Activated T-cell treated with anti-CD3 and anti-CD28 coated beads, Interleukin-2, amount 50 U/mL, for 72 hours (primary cell): ENCODE results near the gene TOR4A. TPM values are rescaled to one million over a fixed set of nuclear protein-coding genes. Genes with fewer than 3 reads are reported as not detected.
"Not testable (repeated sequence)": the region's sequence is repeated elsewhere in the genome, so short reads cannot be mapped to it uniquely, and the experiment has no call there.

Experiments
- ATAC-seq, 2 donors: fragments of 150-1000 bp; cut with Tn5 transposase; replicated peaks in 1 of 2; 2 replicates each; pipeline ENCODE4 v1.10.0; 2021; ENCODE audit warnings: moderate library complexity in 2 of 2, mild to moderate bottlenecking in 1 of 2
- DNase-seq, 2 donors: peaks; one replicate each; pipeline ENCODE4 v3.0.0; 2021 to 2022; ENCODE audit warnings: mixed read lengths in 1 of 2
- H3K27ac Mint-ChIP-seq: one replicate; pipeline ENCODE4 v1.8.0; 2022; ENCODE audit warnings: mild to moderate bottlenecking, moderate library complexity, mixed read lengths
- H3K27me3 Mint-ChIP-seq: one replicate; pipeline ENCODE4 v1.8.0; 2022; ENCODE audit warnings: low read depth, mixed read lengths
- H3K36me3 Mint-ChIP-seq, 2 donors: one replicate each; pipeline ENCODE4 v1.8.0; 2022; ENCODE audit warnings: mixed read lengths in 2 of 2, mild to moderate bottlenecking in 1 of 2; ENCODE audit not compliant: insufficient read depth in 2 of 2
- H3K4me1 Mint-ChIP-seq: one replicate; pipeline ENCODE4 v1.8.0; 2022; ENCODE audit warnings: low read depth, mixed read lengths
- H3K4me3 Mint-ChIP-seq, 2 donors: one replicate each; pipeline ENCODE4 v1.8.0; 2022; ENCODE audit warnings: mild to moderate bottlenecking in 2 of 2, mixed read lengths in 2 of 2, moderate library complexity in 2 of 2
- H3K9me3 Mint-ChIP-seq, 2 donors: one replicate each; pipeline ENCODE4 v1.8.0; 2022; ENCODE audit warnings: mixed read lengths in 2 of 2
- total RNA-seq, 2 donors: library from RNA; stranded (reverse); gene quantifications; one replicate each; pipeline ENCODE4 v1.2.3, GENCODE V29; 2022

TOR4A gene
- total RNA-seq, 2 donors from 2014 or later: 4.3 to 8.3 TPM

DNA sequence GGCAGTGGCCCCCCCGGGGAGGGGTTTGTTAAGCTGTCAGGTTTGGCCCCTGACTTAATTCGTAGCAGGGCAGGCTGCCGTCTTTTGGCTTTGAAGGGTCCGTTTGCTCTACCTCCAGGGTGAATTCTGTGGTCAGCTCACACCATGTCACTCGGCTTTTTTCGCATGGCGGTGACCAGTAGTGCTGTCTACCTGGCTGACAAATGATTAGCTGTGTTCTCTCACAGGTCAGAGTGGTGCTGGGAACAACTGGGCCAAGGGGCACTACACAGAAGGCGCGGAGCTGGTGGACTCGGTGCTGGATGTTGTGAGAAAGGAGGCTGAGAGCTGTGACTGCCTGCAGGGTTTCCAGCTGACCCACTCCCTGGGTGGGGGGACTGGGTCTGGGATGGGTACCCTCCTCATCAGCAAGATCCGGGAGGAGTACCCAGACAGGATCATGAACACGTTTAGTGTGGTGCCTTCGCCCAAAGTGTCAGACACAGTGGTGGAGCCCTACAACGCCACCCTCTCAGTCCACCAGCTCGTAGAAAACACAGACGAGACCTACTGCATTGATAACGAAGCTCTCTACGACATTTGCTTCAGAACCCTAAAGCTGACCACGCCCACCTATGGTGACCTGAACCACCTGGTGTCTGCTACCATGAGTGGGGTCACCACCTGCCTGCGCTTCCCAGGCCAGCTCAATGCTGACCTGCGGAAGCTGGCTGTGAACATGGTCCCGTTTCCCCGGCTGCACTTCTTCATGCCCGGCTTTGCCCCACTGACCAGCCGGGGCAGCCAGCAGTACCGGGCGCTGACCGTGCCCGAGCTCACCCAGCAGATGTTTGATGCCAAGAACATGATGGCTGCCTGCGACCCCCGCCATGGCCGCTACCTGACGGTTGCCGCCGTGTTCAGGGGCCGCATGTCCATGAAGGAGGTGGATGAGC, 35.0 kb upstream of the TOR4A start:
- Mint-ChIP-seq H3K4me3 (peak overlapping the region; percentile 85 to 88), H3K4me1 (peaks cover 32% of the 10 kb centered on the region), H3K9me3 (no peaks in the 10 kb centered on the region), H3K36me3 (peaks cover 9 to 11% of the 10 kb centered on the region in 2 donors), H3K27me3 (no peaks in the 10 kb centered on the region), H3K27ac (peak overlapping the region; percentile 93)
- ATAC-seq (no peak), DNase-seq (no peak)

DNA sequence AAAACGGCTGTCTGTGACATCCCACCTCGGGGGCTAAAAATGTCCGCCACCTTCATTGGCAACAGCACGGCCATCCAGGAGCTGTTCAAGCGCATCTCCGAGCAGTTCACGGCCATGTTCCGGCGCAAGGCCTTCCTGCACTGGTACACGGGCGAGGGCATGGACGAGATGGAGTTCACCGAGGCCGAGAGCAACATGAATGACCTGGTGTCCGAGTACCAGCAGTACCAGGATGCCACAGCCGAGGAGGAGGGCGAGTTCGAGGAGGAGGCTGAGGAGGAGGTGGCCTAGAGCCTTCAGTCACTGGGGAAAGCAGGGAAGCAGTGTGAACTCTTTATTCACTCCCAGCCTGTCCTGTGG, 34.3 kb upstream of the TOR4A start:
- H3K4me3 Mint-ChIP-seq: peak overlapping the region; percentile 85 to 88
- not testable (repeated sequence) for H3K27me3 Mint-ChIP-seq, ATAC-seq, DNase-seq, H3K9me3 Mint-ChIP-seq
- peak overlapping the region; percentile 93 for H3K27ac Mint-ChIP-seq
- H3K4me1 Mint-ChIP-seq: peaks cover 32% of the 10 kb centered on the region
- peaks cover 9 to 11% of the 10 kb centered on the region in 2 donors for H3K36me3 Mint-ChIP-seq

DNA sequence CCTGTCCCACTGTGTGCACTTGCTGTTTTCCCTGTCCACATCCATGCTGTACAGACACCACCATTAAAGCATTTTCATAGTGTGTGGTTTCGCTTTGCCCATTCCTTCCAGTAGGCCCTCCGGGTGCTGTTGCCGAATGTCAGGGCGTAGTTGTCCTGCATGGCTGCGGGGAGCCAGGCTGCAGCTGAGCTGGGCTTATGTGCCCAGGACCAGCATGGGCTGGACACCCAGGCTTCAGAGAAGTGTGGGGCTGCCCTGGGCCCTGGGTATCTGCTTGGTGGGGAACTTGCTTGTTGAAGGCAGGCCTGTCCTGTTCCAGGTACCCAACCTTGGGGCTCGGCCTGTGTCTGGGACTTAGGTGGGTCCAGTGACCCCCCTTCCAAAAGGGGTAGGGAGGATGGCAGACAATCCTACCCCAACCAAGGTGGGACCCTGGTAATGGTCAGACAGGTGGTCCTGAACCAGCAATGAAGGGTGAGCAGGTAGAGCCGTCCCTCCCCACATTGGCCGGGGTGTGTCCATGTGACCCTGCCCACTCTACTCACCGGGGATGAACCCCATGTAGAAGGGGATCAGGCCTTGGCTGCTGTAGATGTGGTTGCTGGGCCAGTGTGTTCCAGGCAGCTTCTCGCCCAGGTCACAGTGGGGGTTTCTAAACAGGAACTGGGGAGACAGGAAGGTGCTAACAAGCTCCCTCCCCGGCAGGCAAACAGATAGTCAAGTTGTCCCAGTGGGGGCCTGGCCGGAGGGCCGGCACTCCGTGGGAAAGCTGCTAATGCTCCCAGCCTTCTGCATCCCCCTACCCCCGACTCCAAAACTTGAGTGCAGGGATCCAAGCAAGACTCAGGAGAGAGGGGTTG, 33.7 kb upstream of the TOR4A start:
- Mint-ChIP-seq H3K4me1 (peaks cover 29% of the 10 kb centered on the region), H3K27ac (peak overlapping the region; percentile 28), H3K36me3 (peaks cover 9 to 11% of the 10 kb centered on the region in 2 donors), H3K9me3 (no peaks in the 10 kb centered on the region), H3K27me3 (no peaks in the 10 kb centered on the region), H3K4me3 (peak overlapping the region; percentile 41 to 85)
- no peak for ATAC-seq
- no peak for DNase-seq

DNA sequence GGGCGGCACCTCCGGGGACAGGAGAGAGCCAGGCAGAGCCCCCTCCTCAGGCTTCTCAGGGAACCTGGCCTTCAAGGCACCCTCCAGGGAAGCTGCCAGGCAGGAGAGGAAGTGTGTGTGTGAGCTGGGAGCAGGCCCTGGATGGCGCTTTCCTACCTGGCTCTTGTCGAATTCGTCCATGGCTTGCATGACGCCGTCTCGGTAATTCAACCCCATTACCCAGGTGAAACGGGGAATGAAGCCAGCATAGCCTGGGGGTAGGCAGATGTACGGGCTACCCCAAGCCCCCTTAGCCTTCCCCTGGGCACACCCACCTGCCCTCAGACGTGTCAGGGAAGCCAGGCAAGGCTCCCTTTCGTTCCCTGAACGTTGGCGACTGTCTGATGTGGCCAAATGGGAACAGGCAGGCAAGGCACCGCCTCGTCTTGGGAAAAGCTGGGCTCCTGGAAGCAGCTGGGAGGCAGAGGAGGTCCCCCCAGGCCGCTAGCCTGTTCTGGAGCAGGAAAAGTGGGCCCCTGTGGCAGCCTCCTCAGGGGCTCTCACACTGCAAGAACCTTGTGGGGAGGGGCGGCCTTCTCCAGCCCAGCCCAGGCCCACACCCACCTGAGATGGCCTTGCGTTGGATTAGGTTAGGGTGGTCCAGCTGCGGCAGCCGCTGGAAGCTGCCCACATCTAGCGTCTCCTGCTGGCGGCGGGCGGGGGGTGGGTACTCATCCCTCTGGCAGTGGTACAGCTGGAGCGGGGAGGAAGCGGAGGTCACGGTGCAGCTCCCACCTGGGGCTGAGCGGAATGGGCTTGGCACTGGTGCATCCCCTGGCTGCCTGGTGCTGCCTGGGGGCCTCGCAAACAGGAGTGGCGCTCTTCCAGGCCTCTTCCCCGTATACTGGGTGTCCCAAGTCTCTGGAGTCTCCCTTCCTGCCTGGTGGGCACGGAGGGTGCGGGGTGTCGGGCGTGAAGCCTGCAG, 32.8 kb upstream of the TOR4A start:
- H3K27ac Mint-ChIP-seq: peak overlapping the region; percentile 54
- no peaks in the 10 kb centered on the region for H3K27me3 Mint-ChIP-seq
- no peaks in the 10 kb centered on the region for H3K9me3 Mint-ChIP-seq
- ATAC-seq (no peak), DNase-seq (peak in 1 of 2 donors; percentile 29)
- H3K4me1 Mint-ChIP-seq: peaks cover 24% of the 10 kb centered on the region
- H3K4me3 Mint-ChIP-seq: peak overlapping the region in 1 of 2 donors; percentile 41
- H3K36me3 Mint-ChIP-seq: peaks cover 9 to 11% of the 10 kb centered on the region in 2 donors

DNA sequence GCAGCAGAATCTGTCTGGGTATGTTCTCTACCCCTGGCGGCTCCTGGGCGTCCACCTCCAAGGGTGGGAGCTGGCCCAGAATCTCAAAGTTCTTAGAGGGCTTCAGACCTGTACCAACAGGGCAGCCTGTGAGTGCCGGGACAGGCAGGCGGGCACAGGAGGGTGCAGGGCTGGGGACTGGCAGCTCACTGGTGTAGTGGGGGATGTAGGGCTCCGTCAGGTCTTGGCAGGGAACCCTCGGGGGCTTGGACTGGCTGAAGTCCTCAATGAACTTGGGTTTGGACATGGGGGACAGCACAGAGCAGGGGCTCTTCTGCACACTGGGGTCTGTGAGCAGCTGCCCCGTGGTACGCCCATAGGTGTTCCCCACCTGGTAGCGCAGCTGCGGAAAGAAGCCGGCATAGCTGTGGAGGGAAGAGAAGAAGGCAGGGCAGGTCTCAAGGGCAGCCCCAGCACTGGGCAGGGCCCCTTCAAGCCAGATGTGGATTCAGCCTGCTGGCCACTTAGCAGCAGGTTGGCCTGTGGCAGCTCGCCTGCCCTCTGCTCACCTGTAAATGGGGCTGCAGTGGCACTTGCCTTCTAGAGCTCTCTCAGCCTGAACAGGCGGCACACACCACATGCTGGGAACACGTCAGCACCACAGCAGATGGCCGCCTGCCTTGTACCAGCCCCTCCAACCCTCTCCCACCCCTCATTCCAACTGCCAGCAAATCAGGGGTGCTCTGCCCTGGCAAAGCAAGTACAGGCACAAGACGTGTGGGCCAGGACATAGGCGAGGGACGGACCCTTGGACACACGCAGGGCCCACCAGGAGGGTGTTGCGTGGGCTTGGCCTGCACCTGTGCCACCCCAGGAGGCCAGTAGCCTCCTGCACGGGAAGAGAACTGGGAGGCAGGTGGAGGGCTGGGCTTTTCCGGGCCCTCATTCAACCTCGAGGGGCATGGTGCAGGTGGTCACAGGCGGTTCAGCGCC, 31.8 kb upstream of the TOR4A start:
- DNase-seq: no peak
- Mint-ChIP-seq H3K4me3 (no peak overlapping the region), H3K9me3 (no peaks in the 10 kb centered on the region), H3K4me1 (peaks cover 24% of the 10 kb centered on the region), H3K36me3 (peaks cover 9 to 11% of the 10 kb centered on the region in 2 donors), H3K27me3 (no peaks in the 10 kb centered on the region), H3K27ac (peak overlapping the region; percentile 54)
- peak in 1 of 2 donors; percentile 0 for ATAC-seq

DNA sequence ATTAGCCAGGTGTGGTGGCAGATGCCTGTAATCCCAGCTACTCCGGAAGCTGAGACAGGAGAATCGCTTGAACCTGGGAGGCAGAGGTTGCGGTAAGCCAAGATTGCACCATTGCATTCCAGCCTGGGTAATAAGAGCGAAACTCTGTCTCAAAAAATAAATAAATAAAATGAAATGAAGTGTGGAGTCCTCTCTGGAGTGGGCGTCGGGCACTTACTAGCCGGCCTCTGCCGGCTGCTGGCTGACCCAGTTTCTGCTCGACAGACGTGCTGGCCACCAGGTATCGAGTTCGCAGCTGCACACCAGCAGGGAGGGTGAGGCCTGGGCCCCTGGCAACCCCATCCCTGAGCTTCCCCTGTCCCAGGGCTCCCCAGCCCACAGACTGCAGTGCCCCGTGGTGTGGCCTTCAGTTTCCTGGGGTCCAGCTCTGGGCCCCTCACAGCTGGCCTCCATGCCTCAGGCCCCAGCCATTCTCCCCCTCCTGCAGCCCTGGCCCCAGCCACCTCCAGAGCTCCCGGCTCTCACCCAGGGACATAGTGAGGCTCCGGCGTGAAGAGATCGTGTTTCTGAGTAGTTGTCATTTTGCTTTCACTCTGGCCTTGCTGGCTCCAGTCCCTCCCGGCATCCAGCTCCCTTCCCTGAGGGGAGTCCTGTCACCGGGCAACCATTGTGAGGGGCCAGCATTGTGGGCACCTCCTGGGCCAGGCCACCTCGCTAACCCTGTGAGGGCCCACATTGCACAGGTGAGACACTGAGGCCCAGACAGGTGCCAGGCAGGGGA, 30.2 kb upstream of the TOR4A start:
- Mint-ChIP-seq H3K27me3 (no peaks in the 10 kb centered on the region), H3K4me3 (no peak overlapping the region), H3K36me3 (peaks cover 5 to 7% of the 10 kb centered on the region in 2 donors), H3K9me3 (no peaks in the 10 kb centered on the region), H3K27ac (no peak overlapping the region), H3K4me1 (peaks cover 21% of the 10 kb centered on the region)
- DNase-seq (no peak), ATAC-seq (peak in 1 of 2 donors; percentile 3)

DNA sequence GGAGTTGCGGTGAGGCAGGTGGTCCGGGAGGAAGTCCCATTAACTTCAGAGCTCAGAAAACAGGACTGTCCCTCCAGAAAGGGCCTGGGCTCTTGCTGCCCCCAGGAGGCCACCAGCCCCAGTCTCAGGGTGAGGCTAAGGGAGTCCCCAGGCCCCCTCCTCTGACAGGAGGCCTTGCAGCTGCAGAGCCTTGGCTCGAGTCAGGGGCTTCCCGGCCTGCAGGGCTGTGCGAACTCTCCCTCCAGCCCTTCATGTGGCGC, 29.7 kb upstream of the TOR4A start:
- H3K4me1 Mint-ChIP-seq: peaks cover 16% of the 10 kb centered on the region
- H3K4me3 Mint-ChIP-seq: no peak overlapping the region
- no peak for DNase-seq
- peaks cover 2% of the 10 kb centered on the region in 2 donors for H3K36me3 Mint-ChIP-seq
- H3K27ac Mint-ChIP-seq: no peak overlapping the region
- ATAC-seq: no peak
- no peaks in the 10 kb centered on the region for H3K9me3 Mint-ChIP-seq
- H3K27me3 Mint-ChIP-seq: no peaks in the 10 kb centered on the region

DNA sequence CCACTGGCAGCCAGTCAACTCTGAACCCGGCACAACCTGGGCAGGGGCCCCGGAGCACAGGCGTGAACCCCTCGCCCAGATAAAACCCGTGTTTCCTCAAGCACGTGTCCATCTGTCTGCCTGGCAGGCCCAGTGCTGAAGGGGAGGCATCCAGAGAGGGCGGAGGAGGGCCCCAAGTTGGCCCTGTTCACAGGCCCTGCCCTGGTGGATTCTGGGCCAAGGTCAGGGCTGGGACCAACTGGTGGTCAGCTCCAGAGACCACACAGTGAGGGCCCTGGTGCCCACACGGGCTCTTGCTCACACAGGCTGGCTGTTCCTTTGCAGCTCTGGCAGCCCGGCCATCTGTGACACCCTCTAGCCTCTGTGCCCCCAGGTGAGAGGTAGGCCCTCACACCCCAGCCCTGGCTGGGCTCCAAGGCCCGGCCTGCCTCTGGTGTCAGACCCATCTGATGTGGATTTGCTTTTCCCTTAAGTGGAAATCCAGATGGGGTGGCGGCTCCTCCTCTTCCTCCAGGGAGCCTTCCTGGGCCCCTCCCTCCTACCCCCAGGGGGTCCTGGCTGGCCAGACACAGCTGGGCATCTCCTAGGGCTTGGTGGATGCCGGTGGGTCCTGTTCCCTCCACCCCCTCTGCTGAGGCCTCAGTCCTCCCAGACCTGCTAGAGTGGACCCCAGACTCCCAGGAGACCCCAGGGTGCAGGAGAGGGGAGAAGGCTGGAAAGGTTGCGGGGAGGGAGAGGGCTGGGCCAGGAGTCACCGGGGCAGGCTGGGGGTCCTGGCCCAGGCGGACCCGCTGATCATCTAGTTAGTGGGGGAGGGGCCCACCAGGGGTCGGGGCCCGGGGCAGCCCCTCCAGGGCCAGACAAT, 27.0 kb upstream of the TOR4A start:
- ATAC-seq: no peak
- peaks cover 6% of the 10 kb centered on the region for H3K4me1 Mint-ChIP-seq
- H3K27ac Mint-ChIP-seq: no peak overlapping the region
- H3K9me3 Mint-ChIP-seq: no peaks in the 10 kb centered on the region
- DNase-seq: no peak
- no peak overlapping the region for H3K4me3 Mint-ChIP-seq
- no peaks in the 10 kb centered on the region for H3K27me3 Mint-ChIP-seq
- H3K36me3 Mint-ChIP-seq: no peaks in the 10 kb centered on the region

DNA sequence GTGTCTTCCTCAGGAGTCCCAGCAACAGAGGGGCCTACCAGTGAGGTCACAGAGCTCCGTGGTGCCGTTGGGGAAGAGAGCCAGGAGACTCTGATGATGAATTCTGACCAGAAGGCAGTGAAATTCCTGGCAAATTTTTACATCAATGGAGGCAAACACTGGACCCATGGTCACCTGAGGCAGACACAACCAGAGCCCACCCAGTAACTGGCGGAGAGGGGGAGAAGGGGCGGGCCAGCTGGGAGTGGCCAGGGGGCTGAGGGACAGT, 26.4 kb upstream of the TOR4A start, which contains the start of gene STPG3:
STPG3 (plus strand) TSS at position 93 of the 268 bp plus-strand sequence; CDS start at position 94, 1 bp downstream.
- no peak for ATAC-seq
- Mint-ChIP-seq H3K36me3 (no peaks in the 10 kb centered on the region), H3K4me3 (no peak within 1 kb of the TSS), H3K4me1 (peaks cover 9% of the 10 kb centered on the region), H3K9me3 (no peaks in the 10 kb centered on the region), H3K27me3 (no peaks in the 10 kb centered on the region), H3K27ac (no peak within 1 kb of the TSS)
- DNase-seq: no peak

DNA sequence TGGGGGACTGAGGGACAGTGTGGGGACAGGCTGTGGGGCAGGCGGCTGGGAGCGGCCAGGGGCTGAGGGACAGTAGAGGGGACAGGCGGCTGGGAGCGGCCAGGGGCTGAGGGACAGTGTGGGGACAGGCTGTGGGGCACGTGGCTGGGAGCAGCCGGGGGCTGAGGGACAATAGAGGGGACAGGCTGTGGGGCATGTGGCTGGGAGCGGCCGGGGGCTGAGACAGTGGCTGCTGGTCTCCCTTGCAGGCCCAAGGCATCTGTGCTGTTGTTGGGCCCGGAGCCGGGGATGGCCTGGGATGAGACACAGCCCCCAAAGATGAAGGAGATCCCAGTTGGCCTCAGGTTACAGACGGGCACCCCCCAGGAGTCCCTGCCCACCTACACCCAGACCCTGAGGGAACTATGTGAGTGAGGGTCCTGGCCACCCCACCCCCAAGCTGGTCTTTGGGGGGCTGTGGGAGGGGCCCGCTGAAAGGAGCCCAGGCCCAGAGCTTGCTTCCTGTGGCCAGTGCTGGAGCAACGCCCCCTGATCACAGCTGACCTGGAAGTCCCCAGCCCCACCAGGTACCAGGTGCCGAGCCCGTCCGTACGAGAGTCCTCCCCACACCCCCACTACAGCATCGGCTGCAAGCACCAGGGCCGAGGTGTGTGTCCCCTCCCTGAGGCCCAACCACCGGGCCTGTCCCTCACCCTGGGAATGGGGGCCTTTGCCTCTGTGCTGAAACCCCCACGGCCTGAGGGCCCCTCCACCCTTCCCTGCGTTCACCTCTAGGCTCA, 25.8 kb upstream of the TOR4A start:
- H3K4me1 Mint-ChIP-seq: peaks cover 14% of the 10 kb centered on the region
- H3K27ac Mint-ChIP-seq: no peak overlapping the region
- H3K9me3 Mint-ChIP-seq: no peaks in the 10 kb centered on the region
- H3K36me3 Mint-ChIP-seq: peaks cover 0 to 3% of the 10 kb centered on the region in 2 donors
- H3K4me3 Mint-ChIP-seq: no peak overlapping the region
- H3K27me3 Mint-ChIP-seq: no peaks in the 10 kb centered on the region
- ATAC-seq (no peak), DNase-seq (no peak)
